A673 (cell line): ENCODE measurements around the gene SERTAD1.

ENCODE experiments used
- EZH2 ChIP-seq: fragments of 200-600 bp; sonication (generic); IDR thresholded peaks from 2 replicates; pipeline ENCODE4 v1.6.1; 2017; ENCODE audit warnings: borderline replicate concordance, low read depth, mild to moderate bottlenecking, mixed read lengths, antibody characterized with exemption, low read length; ENCODE audit not compliant: poor library complexity, severe bottlenecking
- TF ChIP-seq, protein P1 (sequence below): fragments of 300-800, 200-600 bp; sonication (generic); conservative IDR thresholded peaks from 2 replicates; pipeline ENCODE4 v1.5.1; 2017; ENCODE audit warnings: low read depth, mild to moderate bottlenecking, antibody characterized with exemption, low read length, moderate library complexity, mixed read lengths

DNA sequence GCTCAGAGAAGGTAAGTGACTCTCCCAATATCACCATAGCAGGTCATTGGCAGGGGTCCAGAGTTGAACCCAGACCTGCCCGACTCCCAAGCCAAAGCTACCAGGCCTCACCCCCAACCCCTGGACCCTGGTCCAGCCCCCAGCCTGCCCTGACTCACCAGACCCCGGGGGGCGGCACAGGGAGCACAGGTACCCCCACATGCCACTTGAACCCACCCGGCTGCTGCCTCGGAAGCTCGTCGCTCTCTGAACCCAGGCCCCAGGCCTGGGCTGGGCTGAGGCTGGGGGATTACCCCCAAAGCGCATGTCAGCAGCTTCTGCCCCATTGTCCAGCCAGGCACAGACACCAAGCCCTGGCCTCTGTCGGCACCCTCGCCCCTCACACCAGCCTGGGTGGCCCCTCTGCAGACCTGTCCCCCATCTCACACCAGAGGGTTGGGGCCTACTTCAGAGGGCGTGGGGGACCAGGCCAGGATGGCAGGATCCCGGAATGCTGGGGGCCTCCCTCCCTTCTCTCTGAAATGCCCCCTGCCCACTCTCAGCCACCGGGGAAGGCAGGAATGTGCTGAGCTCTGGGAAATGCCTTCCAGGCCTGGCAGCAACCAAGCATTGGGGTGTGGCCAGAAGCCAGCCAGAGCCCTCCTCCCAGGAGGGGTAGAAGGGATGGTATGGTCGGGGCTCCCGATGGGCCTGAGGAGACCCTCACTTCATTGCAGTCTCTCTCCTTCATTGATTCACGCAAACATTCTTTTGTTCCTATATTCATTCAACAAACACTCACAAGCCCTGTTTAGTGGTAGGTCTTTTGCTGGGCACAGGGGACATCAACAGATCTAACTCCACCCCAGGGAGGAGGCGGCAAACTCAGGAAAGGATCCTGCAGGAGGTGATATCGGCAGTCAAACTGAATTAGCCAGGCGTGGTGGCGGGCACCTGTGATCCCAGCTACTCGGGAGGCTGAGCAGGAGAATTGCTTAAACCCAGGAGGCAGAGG, 11.0 kb downstream of the SERTAD1 start:
- TF ChIP-seq, protein P1, sequence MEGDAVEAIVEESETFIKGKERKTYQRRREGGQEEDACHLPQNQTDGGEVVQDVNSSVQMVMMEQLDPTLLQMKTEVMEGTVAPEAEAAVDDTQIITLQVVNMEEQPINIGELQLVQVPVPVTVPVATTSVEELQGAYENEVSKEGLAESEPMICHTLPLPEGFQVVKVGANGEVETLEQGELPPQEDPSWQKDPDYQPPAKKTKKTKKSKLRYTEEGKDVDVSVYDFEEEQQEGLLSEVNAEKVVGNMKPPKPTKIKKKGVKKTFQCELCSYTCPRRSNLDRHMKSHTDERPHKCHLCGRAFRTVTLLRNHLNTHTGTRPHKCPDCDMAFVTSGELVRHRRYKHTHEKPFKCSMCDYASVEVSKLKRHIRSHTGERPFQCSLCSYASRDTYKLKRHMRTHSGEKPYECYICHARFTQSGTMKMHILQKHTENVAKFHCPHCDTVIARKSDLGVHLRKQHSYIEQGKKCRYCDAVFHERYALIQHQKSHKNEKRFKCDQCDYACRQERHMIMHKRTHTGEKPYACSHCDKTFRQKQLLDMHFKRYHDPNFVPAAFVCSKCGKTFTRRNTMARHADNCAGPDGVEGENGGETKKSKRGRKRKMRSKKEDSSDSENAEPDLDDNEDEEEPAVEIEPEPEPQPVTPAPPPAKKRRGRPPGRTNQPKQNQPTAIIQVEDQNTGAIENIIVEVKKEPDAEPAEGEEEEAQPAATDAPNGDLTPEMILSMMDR = no peak
- no peak for TF ChIP-seq EZH2
